ENCODE results near the gene CSK. TPM values are rescaled to one million over a fixed set of nuclear protein-coding genes. Genes with fewer than 3 reads are reported as not detected.
A peak's percentile ranks its signal among the peaks of the same experiment; 100 is the strongest.

Gene CSK
- total and polyA plus RNA-seq, 4 donors: 6.9 to 41.7 (median 24.1) TPM

- no peaks in the 10 kb centered on the region for H3K9me3 ChIP-seq (ENCODE audit: control insufficient read depth in 4 of 4, low read length in 3 of 4)
- WGBS: 73% methylated on average over 5 of the region's 5 CpGs
- no peak for DNase-seq (ENCODE audit: low spot score)
- peaks cover 5 to 20% (median 13%) of the 10 kb centered on the region in 4 donors for H3K36me3 ChIP-seq (ENCODE audit: control insufficient read depth in 4 of 4, insufficient read depth in 3 of 4, low read depth in 1 of 4, low read length in 3 of 4)
- TF ChIP-seq RAD21 (IDR thresholded peaks at IDR 0.05): no peak
- H3K27ac ChIP-seq (ENCODE audit: low read depth in 1 of 2, low read length in 2 of 2): no peak overlapping the region
- no peaks in the 10 kb centered on the region for H3K27me3 ChIP-seq (ENCODE audit: control insufficient read depth in 4 of 4, insufficient read depth in 4 of 4, low read length in 3 of 4)
- peaks cover 0 to 8% (median 2%) of the 10 kb centered on the region in 4 donors for H3K4me1 ChIP-seq (ENCODE audit: control insufficient read depth in 4 of 4, insufficient read depth in 4 of 4, low read length in 3 of 4)
- no peak overlapping the region for H3K9ac ChIP-seq (ENCODE audit: low read depth in 1 of 2, low read length in 2 of 2)
- no peak overlapping the region for H3K4me3 ChIP-seq (ENCODE audit: low read depth in 1 of 3, low read length in 3 of 3)
These were observed 25.4 kb downstream of the CSK start for GRCh38 chr15:74807282-74807681.

GRCh38 chr15:74808078-74808839, 26.4 kb downstream of the CSK start:
- no peak overlapping the region for H3K9ac ChIP-seq (ENCODE audit: low read depth in 1 of 2, low read length in 2 of 2)
- DNase-seq (ENCODE audit: low spot score): no peak

GRCh38 chr15:74808840-74809229, 27.0 kb downstream of the CSK start:
- 81% methylated on average over 4 of the region's 4 CpGs for WGBS
- no peak for DNase-seq (ENCODE audit: low spot score)
- no peak for TF ChIP-seq FOXA1 (IDR thresholded peaks at IDR 0.05)
- TF ChIP-seq REST (IDR thresholded peaks at IDR 0.05): no peak
- TF ChIP-seq GABPA (IDR thresholded peaks at IDR 0.05 in 1 of 2, conservative IDR thresholded peaks at IDR 0.05 in 1 of 2): no peak
- no peak for TF ChIP-seq SP1 (IDR thresholded peaks at IDR 0.05)
- TF ChIP-seq EGR1 (IDR thresholded peaks at IDR 0.05; ENCODE audit: low read depth in 2 of 2): no peak
- TF ChIP-seq CTCF (IDR thresholded peaks at IDR 0.05; ENCODE audit: low read depth, low read length, missing input control): no peak
- TF ChIP-seq FOXA2 (IDR thresholded peaks at IDR 0.05): no peak
- TF ChIP-seq RAD21 (IDR thresholded peaks at IDR 0.05): no peak
- Histone ChIP-seq H3K27me3 (ENCODE audit: control insufficient read depth in 4 of 4, insufficient read depth in 4 of 4, low read length in 3 of 4) (no peaks in the 10 kb centered on the region), H3K9me3 (ENCODE audit: control insufficient read depth in 4 of 4, low read length in 3 of 4) (no peaks in the 10 kb centered on the region), H3K4me1 (ENCODE audit: control insufficient read depth in 4 of 4, insufficient read depth in 4 of 4, low read length in 3 of 4) (peaks cover 0 to 8% (median 2%) of the 10 kb centered on the region in 4 donors), H3K4me3 (ENCODE audit: low read depth in 1 of 3, low read length in 3 of 3) (no peak overlapping the region), H3K27ac (ENCODE audit: low read depth in 1 of 2, low read length in 2 of 2) (no peak overlapping the region), H3K9ac (ENCODE audit: low read depth in 1 of 2, low read length in 2 of 2) (no peak overlapping the region), H3K36me3 (ENCODE audit: control insufficient read depth in 4 of 4, insufficient read depth in 3 of 4, low read depth in 1 of 4, low read length in 3 of 4) (peaks cover 0 to 6% (median 4%) of the 10 kb centered on the region in 4 donors)

More at GRCh38 chr15:74808078-74808839, 26.4 kb downstream of the CSK start:
- TF ChIP-seq ATF3 (IDR thresholded peaks at IDR 0.05) (no peak), JUND (IDR thresholded peaks at IDR 0.05) (no peak), RAD21 (IDR thresholded peaks at IDR 0.05) (no peak), RXRA (IDR thresholded peaks at IDR 0.05) (peak in 1 of 2 donors; percentile 36), TAF1 (conservative IDR thresholded peaks at IDR 0.05) (no peak), EGR1 (IDR thresholded peaks at IDR 0.05; ENCODE audit: low read depth in 2 of 2) (no peak), CTCF (IDR thresholded peaks at IDR 0.05; ENCODE audit: low read depth, low read length, missing input control) (no peak), HNF4A (conservative IDR thresholded peaks at IDR 0.05) (peak in 1 of 2 donors; percentile 23)
- H3K36me3 ChIP-seq (ENCODE audit: control insufficient read depth in 4 of 4, insufficient read depth in 3 of 4, low read depth in 1 of 4, low read length in 3 of 4): peaks cover 3 to 12% (median 10%) of the 10 kb centered on the region in 4 donors
- no peaks in the 10 kb centered on the region for H3K9me3 ChIP-seq (ENCODE audit: control insufficient read depth in 4 of 4, low read length in 3 of 4)
- peaks cover 0 to 8% (median 2%) of the 10 kb centered on the region in 4 donors for H3K4me1 ChIP-seq (ENCODE audit: control insufficient read depth in 4 of 4, insufficient read depth in 4 of 4, low read length in 3 of 4)
- 48% methylated on average over 18 of the region's 18 CpGs for WGBS
- H3K4me3 ChIP-seq (ENCODE audit: low read depth in 1 of 3, low read length in 3 of 3): no peak overlapping the region
- no peaks in the 10 kb centered on the region for H3K27me3 ChIP-seq (ENCODE audit: control insufficient read depth in 4 of 4, insufficient read depth in 4 of 4, low read length in 3 of 4)
- no peak overlapping the region for H3K27ac ChIP-seq (ENCODE audit: low read depth in 1 of 2, low read length in 2 of 2)
